ENCODE measurements around the gene MYLK2. TPM values are rescaled to one million over a fixed set of nuclear protein-coding genes. Genes with fewer than 3 reads are reported as not detected.

MYLK2 gene
- total and polyA plus RNA-seq, 2 donors (not counting 1 experiment from before 2014, with no cell fraction given), result under 0.01 TPM; not detected in 1

GRCh38 chr20:31869942-31870725 lies 51.0 kb downstream of the MYLK2 start, which contains the start of the genes DUSP15 and TTLL9:
Gene DUSP15, minus strand, starts transcription at chr20:31870527. Its CDS starts 190 bp downstream, at chr20:31870337.
Gene TTLL9, plus strand, starts transcription at chr20:31870634. Its CDS starts 493 bp downstream, at chr20:31871127.
- Histone ChIP-seq H3K4me3 (replicated peaks in 1 of 4; ENCODE audit: control extremely low read depth in 1 of 4, insufficient read depth in 1 of 4, low read depth in 3 of 4, low read length in 4 of 4) (peak within 1 kb of the TSS in 2 of 4 experiments; percentile 28 to 39), H3K27me3 (ENCODE audit: control insufficient read depth, insufficient read depth, low read length) (peaks cover 46% of the 10 kb centered on the region), H4K20me1 (ENCODE audit: control insufficient read depth, extremely low read depth, insufficient read depth, low read length) (no peaks in the 10 kb centered on the region), H3K27ac (ENCODE audit: insufficient read depth, low read length) (no peak within 1 kb of the TSS), H2AFZ (ENCODE audit: low read length) (peak within 1 kb of the TSS; percentile 40), H3K9ac (ENCODE audit: insufficient read depth, low read length) (no peak within 1 kb of the TSS), H3K4me2 (ENCODE audit: extremely low read depth, insufficient read depth, low read length) (peak within 1 kb of the TSS; percentile 54), H3K36me3 (ENCODE audit: control insufficient read depth, insufficient read depth, low read length) (no peaks in the 10 kb centered on the region), H3K79me2 (ENCODE audit: control insufficient read depth, insufficient read depth, low read length) (no peaks in the 10 kb centered on the region), H3K4me1 (ENCODE audit: control insufficient read depth, extremely low read depth, insufficient read depth, low read length) (no peaks in the 10 kb centered on the region), H3K9me3 (ENCODE audit: control insufficient read depth, insufficient read depth, low read depth, low read length) (no peaks in the 10 kb centered on the region)
- no peak for DNase-seq (ENCODE audit: low read depth in 2 of 2)
- no peak for TF ChIP-seq CTCF (conservative IDR thresholded peaks at IDR 0.05 in 1 of 2, IDR thresholded peaks at IDR 0.05 in 1 of 2; ENCODE audit: low read depth in 1 of 2, low read length in 2 of 2)
- peak; percentile 100 for TF ChIP-seq EZH2 (IDR thresholded peaks at IDR 0.05; ENCODE audit: low read length, missing control alignments)

GRCh38 chr20:31870726-31871617 lies 51.8 kb downstream of the MYLK2 start:
- Histone ChIP-seq H3K4me3 (replicated peaks in 1 of 4; ENCODE audit: control extremely low read depth in 1 of 4, insufficient read depth in 1 of 4, low read depth in 3 of 4, low read length in 4 of 4) (peak overlapping the region in 1 of 4 experiments; percentile 28), H3K9me3 (ENCODE audit: control insufficient read depth, insufficient read depth, low read depth, low read length) (no peaks in the 10 kb centered on the region), H4K20me1 (ENCODE audit: control insufficient read depth, extremely low read depth, insufficient read depth, low read length) (no peaks in the 10 kb centered on the region), H2AFZ (ENCODE audit: low read length) (no peak overlapping the region), H3K9ac (ENCODE audit: insufficient read depth, low read length) (no peak overlapping the region), H3K27ac (ENCODE audit: insufficient read depth, low read length) (no peak overlapping the region), H3K27me3 (ENCODE audit: control insufficient read depth, insufficient read depth, low read length) (peaks cover 46% of the 10 kb centered on the region), H3K4me2 (ENCODE audit: extremely low read depth, insufficient read depth, low read length) (no peak overlapping the region), H3K4me1 (ENCODE audit: control insufficient read depth, extremely low read depth, insufficient read depth, low read length) (no peaks in the 10 kb centered on the region), H3K36me3 (ENCODE audit: control insufficient read depth, insufficient read depth, low read length) (no peaks in the 10 kb centered on the region), H3K79me2 (ENCODE audit: control insufficient read depth, insufficient read depth, low read length) (no peaks in the 10 kb centered on the region)
- no peak for TF ChIP-seq CTCF (conservative IDR thresholded peaks at IDR 0.05 in 1 of 2, IDR thresholded peaks at IDR 0.05 in 1 of 2; ENCODE audit: low read depth in 1 of 2, low read length in 2 of 2)
- TF ChIP-seq EZH2 (IDR thresholded peaks at IDR 0.05; ENCODE audit: low read length, missing control alignments), result peak; percentile 97
- no peak for DNase-seq (ENCODE audit: low read depth in 2 of 2)

GRCh38 chr20:31871618-31871954 lies 52.4 kb downstream of the MYLK2 start:
- Histone ChIP-seq H2AFZ (ENCODE audit: low read length) (no peak overlapping the region), H3K4me1 (ENCODE audit: control insufficient read depth, extremely low read depth, insufficient read depth, low read length) (no peaks in the 10 kb centered on the region), H3K4me2 (ENCODE audit: extremely low read depth, insufficient read depth, low read length) (no peak overlapping the region), H3K9ac (ENCODE audit: insufficient read depth, low read length) (no peak overlapping the region), H3K79me2 (ENCODE audit: control insufficient read depth, insufficient read depth, low read length) (no peaks in the 10 kb centered on the region), H3K4me3 (replicated peaks in 1 of 4; ENCODE audit: control extremely low read depth in 1 of 4, insufficient read depth in 1 of 4, low read depth in 3 of 4, low read length in 4 of 4) (no peak overlapping the region), H3K27ac (ENCODE audit: insufficient read depth, low read length) (no peak overlapping the region), H3K36me3 (ENCODE audit: control insufficient read depth, insufficient read depth, low read length) (no peaks in the 10 kb centered on the region), H3K9me3 (ENCODE audit: control insufficient read depth, insufficient read depth, low read depth, low read length) (no peaks in the 10 kb centered on the region), H3K27me3 (ENCODE audit: control insufficient read depth, insufficient read depth, low read length) (peaks cover 46% of the 10 kb centered on the region), H4K20me1 (ENCODE audit: control insufficient read depth, extremely low read depth, insufficient read depth, low read length) (no peaks in the 10 kb centered on the region)
- no peak for DNase-seq (ENCODE audit: low read depth in 2 of 2)
- TF ChIP-seq CTCF (conservative IDR thresholded peaks at IDR 0.05 in 1 of 2, IDR thresholded peaks at IDR 0.05 in 1 of 2; ENCODE audit: low read depth in 1 of 2, low read length in 2 of 2) (no peak), EZH2 (IDR thresholded peaks at IDR 0.05; ENCODE audit: low read length, missing control alignments) (no peak)
